ENCODE results near the gene SEMA3A.
"Not testable (repeated sequence)": the region's sequence is repeated elsewhere in the genome, so short reads cannot be mapped to it uniquely, and the experiment has no call there.

Gene SEMA3A

GRCh38 chr7:84108787-84109186, 85.8 kb downstream of the SEMA3A start:
- DNase-seq (ENCODE audit: low read depth) = no peak

GRCh38 chr7:84108119-84108518, 86.5 kb downstream of the SEMA3A start:
- DNase-seq (ENCODE audit: low read depth) = no peak

- no peak for DNase-seq (ENCODE audit: low read depth)
Observed at GRCh38 chr7:84107259-84107658, 87.3 kb downstream of the SEMA3A start.

GRCh38 chr7:84106291-84106690, 88.3 kb downstream of the SEMA3A start:
- DNase-seq (ENCODE audit: low read depth) = no peak

DNA sequence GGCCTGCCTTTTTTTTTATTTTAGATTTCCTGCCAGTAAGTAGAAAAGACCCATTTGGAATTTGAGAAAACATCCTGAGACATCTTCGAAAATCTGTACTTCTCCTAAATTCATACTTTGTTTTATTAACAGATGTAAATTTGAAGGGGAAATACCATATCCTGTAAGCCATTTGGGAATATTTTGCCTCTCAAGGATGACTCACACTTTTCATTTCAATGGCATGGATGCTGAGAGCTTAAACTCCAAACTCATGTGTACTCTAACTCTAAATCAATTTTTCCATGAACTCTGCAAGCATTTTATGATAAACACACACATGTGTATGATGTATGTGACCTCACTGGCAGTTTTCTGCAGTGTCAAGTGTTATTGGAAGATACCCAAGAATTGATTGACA, 89.0 kb downstream of the SEMA3A start:
- no peak for DNase-seq (ENCODE audit: low read depth)

GRCh38 chr7:84104826-84105225, 89.8 kb downstream of the SEMA3A start:
- no peak for DNase-seq (ENCODE audit: low read depth)

GRCh38 chr7:84102213-84102612, 92.4 kb downstream of the SEMA3A start:
- DNase-seq (ENCODE audit: low read depth) = no peak

DNA sequence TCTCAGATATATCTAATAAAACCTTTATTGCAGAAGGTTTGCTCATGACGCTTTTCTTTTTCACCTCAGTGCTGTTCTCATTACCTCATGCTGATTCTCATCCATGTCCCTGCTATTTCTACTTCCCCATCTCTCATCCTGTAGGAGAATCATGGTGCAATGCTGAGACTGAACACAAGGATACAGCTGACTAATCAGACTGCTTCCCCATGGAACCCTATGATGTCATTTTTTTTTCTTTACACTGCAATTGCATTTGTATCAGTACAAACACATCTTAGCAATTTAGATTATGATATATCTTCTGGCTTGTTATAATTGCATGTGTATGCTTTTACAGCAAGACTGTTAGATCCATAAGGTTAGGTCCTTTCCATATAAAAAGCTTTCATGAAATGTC, 93.7 kb downstream of the SEMA3A start:
- DNase-seq (ENCODE audit: low read depth) = no peak

GRCh38 chr7:84095971-84096370, 98.6 kb downstream of the SEMA3A start:
- DNase-seq (ENCODE audit: low read depth) = no peak

DNA sequence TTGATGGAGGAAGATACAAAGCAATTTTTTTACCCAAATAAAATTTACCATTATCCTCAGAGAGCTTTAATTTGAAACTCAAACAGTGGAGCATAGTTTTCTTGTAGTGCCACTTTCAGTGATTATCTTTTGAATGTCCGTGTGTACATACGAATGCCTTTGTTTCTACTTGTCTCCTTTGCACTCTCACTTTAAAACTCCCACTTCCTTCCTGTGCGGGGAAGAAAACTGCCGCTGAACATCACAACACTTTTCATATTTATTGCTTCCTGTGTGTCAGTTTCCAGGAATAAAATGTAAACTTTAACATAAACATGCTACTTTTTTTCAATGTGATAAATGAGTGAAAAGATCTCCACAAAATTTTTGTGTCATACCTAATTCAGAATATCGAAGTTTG, 102.4 kb downstream of the SEMA3A start:
- DNase-seq (ENCODE audit: low read depth) = no peak

DNA sequence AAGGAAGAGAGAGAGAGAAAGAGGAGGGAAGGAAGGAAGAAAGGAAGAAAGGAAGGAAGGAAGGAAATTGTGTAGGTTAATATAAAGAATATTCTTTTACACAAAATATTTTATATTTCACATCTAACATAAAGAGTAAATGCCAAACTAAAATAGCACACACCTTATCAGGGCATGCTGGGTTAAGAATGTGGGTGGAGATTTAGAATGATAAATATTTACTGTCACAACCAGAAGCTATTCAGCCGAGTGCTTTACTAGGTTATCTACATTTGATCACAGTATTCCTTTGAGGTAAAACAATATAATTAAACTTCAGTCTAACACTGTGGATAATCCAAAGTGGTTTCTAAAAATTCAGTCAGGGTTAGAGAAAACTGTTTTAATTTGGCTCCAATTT, 103.3 kb downstream of the SEMA3A start:
- no peak for DNase-seq (ENCODE audit: low read depth)

DNA sequence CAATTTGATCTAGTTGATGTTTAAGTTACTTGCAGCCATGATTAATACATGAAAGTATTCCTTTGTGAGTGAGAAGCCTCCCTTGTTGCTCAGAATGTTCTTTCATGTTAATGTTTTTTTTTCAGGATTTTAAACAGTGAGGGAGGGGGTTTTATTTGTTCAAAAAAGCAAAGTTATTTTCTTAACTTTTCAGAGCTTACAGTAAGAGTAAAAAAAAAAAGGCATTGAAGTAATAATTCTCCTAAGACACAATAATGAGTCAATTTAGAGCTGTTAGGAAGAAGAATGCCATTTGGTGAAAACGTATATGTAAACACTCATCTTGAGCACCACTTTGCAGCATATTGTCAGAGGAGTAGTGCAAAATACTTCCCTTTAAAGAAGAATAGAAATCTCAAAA, 105.8 kb downstream of the SEMA3A start:
- no peak for DNase-seq (ENCODE audit: low read depth)

- DNase-seq (ENCODE audit: low read depth) = no peak
Observed at GRCh38 chr7:84085998-84086397, 108.6 kb downstream of the SEMA3A start.

DNA sequence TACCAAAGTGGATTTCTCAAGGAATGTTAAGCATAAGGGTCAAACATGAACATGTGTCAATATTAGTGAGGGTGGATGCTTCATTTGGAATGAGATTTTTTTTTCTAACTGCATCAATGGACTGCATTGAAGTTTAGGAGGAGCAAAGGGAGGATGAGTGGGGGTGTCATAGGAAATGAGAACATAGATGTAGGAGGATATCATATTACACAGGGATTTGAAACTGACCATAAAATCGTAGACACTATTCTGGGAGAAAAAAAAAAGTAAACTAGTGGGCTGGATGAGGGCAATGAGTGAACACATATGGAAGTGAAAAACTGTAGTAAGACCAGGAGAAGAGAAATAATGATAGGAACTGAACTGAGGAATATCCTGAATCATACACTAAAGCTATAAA, 109.4 kb downstream of the SEMA3A start:
- DNase-seq (ENCODE audit: low read depth) = no peak

- DNase-seq (ENCODE audit: low read depth) = no peak
Observed at GRCh38 chr7:84083846-84084245, 110.7 kb downstream of the SEMA3A start.

GRCh38 chr7:84081973-84082522, 112.5 kb downstream of the SEMA3A start:
- DNase-seq (ENCODE audit: low read depth) = no peak

DNA sequence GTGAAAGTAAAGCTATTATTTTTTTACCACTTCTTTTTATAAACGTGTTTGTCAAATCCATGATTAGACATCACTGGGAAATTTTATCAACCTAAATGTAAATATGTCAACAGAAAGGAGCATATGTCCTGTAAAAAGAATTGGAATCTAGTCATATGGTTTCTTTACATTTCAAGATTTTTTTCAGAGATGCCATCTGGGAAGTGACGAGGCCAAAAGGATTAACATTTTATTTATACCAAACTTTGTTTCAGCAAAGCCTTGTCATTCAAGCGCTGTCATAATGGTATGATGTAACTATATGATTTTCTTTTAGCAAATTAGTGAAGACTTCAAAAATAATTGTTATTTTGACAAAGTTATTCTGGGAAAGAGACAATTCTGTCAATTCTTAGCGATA, 117.3 kb downstream of the SEMA3A start:
- DNase-seq (ENCODE audit: low read depth) = no peak

DNA sequence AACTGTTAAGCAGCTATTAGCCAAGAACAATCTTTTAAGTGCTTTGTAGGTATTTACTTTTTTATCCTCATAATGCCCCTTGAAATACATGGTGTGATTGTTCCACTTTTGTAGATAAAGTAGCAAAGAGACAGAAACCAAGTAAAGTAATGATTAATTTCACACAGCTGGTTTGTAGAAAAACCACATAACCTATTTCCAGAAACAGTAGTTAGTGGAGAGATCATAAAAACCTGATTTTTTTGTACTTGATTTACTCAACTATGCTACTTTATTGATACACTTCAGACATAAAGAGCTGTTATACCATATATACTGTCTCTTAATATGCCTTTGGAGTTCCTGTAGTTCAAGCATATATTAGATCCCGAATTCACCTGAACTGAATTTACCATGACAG, 118.4 kb downstream of the SEMA3A start:
- no peak for DNase-seq (ENCODE audit: low read depth)

DNA sequence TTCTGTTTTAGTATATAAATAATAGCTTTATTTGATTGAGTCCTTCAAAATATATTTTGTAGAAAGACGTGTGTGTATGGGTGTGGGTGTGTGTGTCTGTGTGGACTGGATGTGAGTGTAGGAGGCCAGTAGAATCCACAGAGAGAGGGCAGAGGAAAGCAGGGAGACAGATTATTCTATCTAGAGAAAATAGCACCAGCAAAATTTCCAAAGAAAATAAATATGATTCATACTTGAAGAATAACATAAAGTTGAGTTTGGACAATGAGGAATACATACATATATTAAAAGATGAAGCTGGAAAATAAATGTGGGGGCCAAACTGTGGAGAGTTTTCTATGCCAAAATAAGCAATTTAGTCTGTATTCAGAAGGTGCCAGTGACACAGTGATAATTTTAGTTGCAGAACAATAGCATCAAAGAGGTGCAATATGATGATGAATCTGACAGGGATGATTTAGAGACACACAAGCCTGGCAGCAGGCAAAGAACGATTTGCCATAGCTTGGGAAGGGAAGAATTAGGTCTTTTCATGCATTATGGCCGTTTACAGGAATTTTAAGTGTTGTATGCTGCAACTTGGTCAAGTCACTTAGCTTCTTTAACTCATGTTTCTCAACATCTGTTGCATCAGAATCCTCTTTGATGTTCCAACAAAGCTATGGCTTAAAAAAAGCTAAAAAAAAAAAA, 121.3 kb downstream of the SEMA3A start:
- DNase-seq (ENCODE audit: low read depth) = no peak

- no peak for DNase-seq (ENCODE audit: low read depth)
Observed at GRCh38 chr7:84070770-84071169, 123.8 kb downstream of the SEMA3A start.

DNA sequence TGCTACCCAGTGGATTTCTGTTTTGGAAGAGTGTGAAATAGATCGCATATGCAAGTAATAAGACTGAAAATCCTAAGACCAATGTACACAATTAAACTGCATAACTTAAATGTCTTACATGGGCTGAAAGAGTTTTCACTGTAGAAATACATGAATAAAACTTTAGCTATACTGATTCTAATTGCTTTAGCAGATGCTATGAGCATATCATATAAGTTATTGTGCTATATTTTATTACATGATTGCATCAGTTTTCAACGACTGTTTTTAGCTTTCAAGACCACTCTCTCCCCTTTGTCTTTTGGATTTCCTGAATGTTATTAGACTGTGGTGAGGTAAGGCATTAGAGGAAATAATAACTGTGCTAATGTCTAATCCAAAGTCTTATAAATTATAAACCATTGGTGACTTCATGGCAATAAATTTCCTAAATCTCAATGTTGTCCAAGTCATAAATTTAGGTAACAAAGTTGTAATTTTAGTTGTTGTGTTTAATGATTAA, 124.5 kb downstream of the SEMA3A start:
- no peak for DNase-seq (ENCODE audit: low read depth)

GRCh38 chr7:84069033-84069432, 125.6 kb downstream of the SEMA3A start:
- DNase-seq (ENCODE audit: low read depth) = no peak

GRCh38 chr7:84062489-84062901, 132.1 kb downstream of the SEMA3A start:
- not testable (repeated sequence) for DNase-seq (ENCODE audit: low read depth)

GRCh38 chr7:84060760-84061261, 133.8 kb downstream of the SEMA3A start:
- no peak for DNase-seq (ENCODE audit: low read depth)

Measured in T follicular helper cell (primary cell).